A673 (cell line): ENCODE measurements around the gene PIWIL4. TPM values are rescaled to one million over a fixed set of nuclear protein-coding genes. Genes with fewer than 3 reads are reported as not detected.
"Not testable (repeated sequence)": the region's sequence is repeated elsewhere in the genome, so short reads cannot be mapped to it uniquely, and the experiment has no call there.

Source experiments
- BruUV-seq: library from RNA; stranded (reverse); fragments of 400-500 nt; replicated peaks from 2 replicates; lab custom pipeline; 2021; lab: Mats Ljungman, UMichigan
- CTCF ChIA-PET: fragments of 300-600 bp; sonication (Branson Sonifier 250); formaldehyde crosslinking; loops from one replicate; lab custom pipeline; 2022; ENCODE audit warnings: antibody characterized with exemption; lab: Charles Lee
- POLR2A ChIA-PET: fragments of 300-600 bp; sonication (Branson Sonifier 250); formaldehyde crosslinking; loops from one replicate; lab custom pipeline; 2022; ENCODE audit warnings: antibody characterized with exemption; ENCODE audit not compliant: low non-redundant PET; lab: Charles Lee
- DNase-seq: peaks from one replicate; pipeline ENCODE4 v3.0.0-alpha.2; 2015; ENCODE audit warnings: low spot score
- H3K27ac ChIP-seq: fragments of 200-600 bp; sonication (generic); 2 replicates; pipeline ENCODE4 v1.5.1; 2016; ENCODE audit warnings: mixed run types, low read depth, mild to moderate bottlenecking, mixed read lengths, antibody characterized with exemption, low read length; ENCODE audit not compliant: poor library complexity, severe bottlenecking
- H3K27me3 ChIP-seq: fragments of 200-600 bp; sonication (generic); replicated peaks from 2 replicates; pipeline ENCODE4 v1.6.1; 2017; ENCODE audit warnings: mixed run types, low read depth, mild to moderate bottlenecking, mixed read lengths, antibody characterized with exemption, low read length; ENCODE audit not compliant: insufficient read depth, poor library complexity
- H3K36me3 ChIP-seq: fragments of 200-600 bp; sonication (generic); 2 replicates; pipeline ENCODE4 v1.6.1; 2016; ENCODE audit warnings: mixed run types, mild to moderate bottlenecking, mixed read lengths, antibody characterized with exemption, low read length; ENCODE audit not compliant: insufficient read depth, poor library complexity, severe bottlenecking
- H3K4me1 ChIP-seq: fragments of 200-600 bp; sonication (generic); 2 replicates; pipeline ENCODE4 v1.6.1; 2017; ENCODE audit warnings: mixed run types, mild to moderate bottlenecking, mixed read lengths, antibody characterized with exemption, low read length; ENCODE audit not compliant: insufficient read depth, poor library complexity, severe bottlenecking
- H3K4me3 ChIP-seq: fragments of 200-600 bp; sonication (generic); 2 replicates; pipeline ENCODE4 v1.5.1; 2016; ENCODE audit warnings: low read depth, mixed run types, mild to moderate bottlenecking, mixed read lengths, low read length; ENCODE audit not compliant: poor library complexity, severe bottlenecking
- H3K9me3 ChIP-seq: fragments of 200-600 bp; sonication (generic); 2 replicates; pipeline ENCODE4 v1.6.1; 2016; ENCODE audit warnings: mixed run types, low read depth, mild to moderate bottlenecking, mixed read lengths, antibody characterized with exemption, low read length; ENCODE audit not compliant: poor library complexity, severe bottlenecking
- CTCF ChIP-seq: fragments of 300-800, 200-600 bp; sonication (generic); conservative IDR thresholded peaks from 2 replicates; pipeline ENCODE4 v1.5.1; 2017; ENCODE audit warnings: low read depth, mild to moderate bottlenecking, antibody characterized with exemption, low read length, moderate library complexity, mixed read lengths
- EZH2 ChIP-seq: fragments of 200-600 bp; sonication (generic); IDR thresholded peaks from 2 replicates; pipeline ENCODE4 v1.6.1; 2017; ENCODE audit warnings: borderline replicate concordance, low read depth, mild to moderate bottlenecking, mixed read lengths, antibody characterized with exemption, low read length; ENCODE audit not compliant: poor library complexity, severe bottlenecking
- intact Hi-C: fragments of 100-400 bp; cut with micrococcal nuclease; formaldehyde crosslinking; loops from one replicate; pipeline ENCODE4 v1.10.0; 2022; ENCODE audit not compliant: unreplicated experiment
- total RNA-seq: library from RNA; stranded (reverse); gene quantifications from 2 replicates; pipeline ENCODE4 v1.2.3, GENCODE V29; 2021

The PIWIL4 gene
- total RNA-seq, 1 experiment from 2014 or later: 1.6 TPM

- Histone ChIP-seq H3K27me3 (no peaks in the 10 kb centered on the region), H3K27ac (no peak overlapping the region), H3K4me1 (peaks cover 4% of the 10 kb centered on the region), H3K36me3 (no peaks in the 10 kb centered on the region), H3K9me3 (no peaks in the 10 kb centered on the region), H3K4me3 (no peak overlapping the region)
- no peak for DNase-seq
- intact Hi-C loops: no loop called here
- ChIA-PET CTCF (no interaction called here), POLR2A (interaction anchor here (0.6 kb wide), 1 partner anchor 375 kb away, joined by 3 read pairs; no protein-coding TSS in a partner anchor)
- no TSS peak for BruUV-seq
- TF ChIP-seq EZH2 (no peak), CTCF (no peak)
Measured at GRCh38 chr11:94553938-94554337, 13.2 kb upstream of the PIWIL4 start.

- H3K36me3 ChIP-seq, H3K4me1 ChIP-seq, POLR2A ChIA-PET, BruUV-seq, H3K27ac ChIP-seq, intact Hi-C loops, H3K4me3 ChIP-seq, H3K27me3 ChIP-seq, CTCF ChIA-PET, H3K9me3 ChIP-seq, DNase-seq: not testable (repeated sequence)
Measured at GRCh38 chr11:94555752-94556329, 11.3 kb upstream of the PIWIL4 start.

GRCh38 chr11:94557421-94557820 is 9.7 kb upstream of the PIWIL4 start:
- ChIA-PET CTCF (no interaction called here), POLR2A (no interaction called here)
- no peak overlapping the region for H3K27ac ChIP-seq
- intact Hi-C loops: no loop called here
- no TSS peak for BruUV-seq
- no peak for DNase-seq
- peaks cover 9% of the 10 kb centered on the region for H3K4me1 ChIP-seq
- H3K36me3 ChIP-seq: no peaks in the 10 kb centered on the region
- TF ChIP-seq CTCF (no peak), EZH2 (no peak)
- H3K9me3 ChIP-seq: no peaks in the 10 kb centered on the region
- no peak overlapping the region for H3K4me3 ChIP-seq
- no peaks in the 10 kb centered on the region for H3K27me3 ChIP-seq

GRCh38 chr11:94557992-94558391 is 9.2 kb upstream of the PIWIL4 start:
- no peak for DNase-seq
- intact Hi-C loops: no loop called here
- CTCF ChIA-PET: no interaction called here
- Histone ChIP-seq H3K36me3 (no peaks in the 10 kb centered on the region), H3K9me3 (no peaks in the 10 kb centered on the region), H3K4me3 (no peak overlapping the region), H3K27ac (no peak overlapping the region), H3K4me1 (peaks cover 9% of the 10 kb centered on the region), H3K27me3 (no peaks in the 10 kb centered on the region)
- POLR2A ChIA-PET: no interaction called here
- no TSS peak for BruUV-seq
- no peak for TF ChIP-seq EZH2
- no peak for TF ChIP-seq CTCF
